ENCODE measurements around the gene CTDSPL. TPM values are rescaled to one million over a fixed set of nuclear protein-coding genes. Genes with fewer than 3 reads are reported as not detected.

The CTDSPL gene
- total and polyA plus RNA-seq, 2 of the 13 experiments (the other 11 are each of a cell fraction or from before 2014, with no cell fraction given), result 26.1 to 142 TPM

- TF ChIP-seq, protein P1, sequence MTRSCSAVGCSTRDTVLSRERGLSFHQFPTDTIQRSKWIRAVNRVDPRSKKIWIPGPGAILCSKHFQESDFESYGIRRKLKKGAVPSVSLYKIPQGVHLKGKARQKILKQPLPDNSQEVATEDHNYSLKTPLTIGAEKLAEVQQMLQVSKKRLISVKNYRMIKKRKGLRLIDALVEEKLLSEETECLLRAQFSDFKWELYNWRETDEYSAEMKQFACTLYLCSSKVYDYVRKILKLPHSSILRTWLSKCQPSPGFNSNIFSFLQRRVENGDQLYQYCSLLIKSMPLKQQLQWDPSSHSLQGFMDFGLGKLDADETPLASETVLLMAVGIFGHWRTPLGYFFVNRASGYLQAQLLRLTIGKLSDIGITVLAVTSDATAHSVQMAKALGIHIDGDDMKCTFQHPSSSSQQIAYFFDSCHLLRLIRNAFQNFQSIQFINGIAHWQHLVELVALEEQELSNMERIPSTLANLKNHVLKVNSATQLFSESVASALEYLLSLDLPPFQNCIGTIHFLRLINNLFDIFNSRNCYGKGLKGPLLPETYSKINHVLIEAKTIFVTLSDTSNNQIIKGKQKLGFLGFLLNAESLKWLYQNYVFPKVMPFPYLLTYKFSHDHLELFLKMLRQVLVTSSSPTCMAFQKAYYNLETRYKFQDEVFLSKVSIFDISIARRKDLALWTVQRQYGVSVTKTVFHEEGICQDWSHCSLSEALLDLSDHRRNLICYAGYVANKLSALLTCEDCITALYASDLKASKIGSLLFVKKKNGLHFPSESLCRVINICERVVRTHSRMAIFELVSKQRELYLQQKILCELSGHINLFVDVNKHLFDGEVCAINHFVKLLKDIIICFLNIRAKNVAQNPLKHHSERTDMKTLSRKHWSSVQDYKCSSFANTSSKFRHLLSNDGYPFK (CRISPR knock-in tag; IDR thresholded peaks at IDR 0.05; ENCODE audit: borderline replicate concordance), result no peak
- TF ChIP-seq ZBTB2 (CRISPR knock-in tag; IDR thresholded peaks at IDR 0.05; ENCODE audit: low read depth) (no peak), STAT6 (CRISPR knock-in tag; IDR thresholded peaks at IDR 0.05; ENCODE audit: borderline replicate concordance) (no peak), IKZF5 (CRISPR knock-in tag; IDR thresholded peaks at IDR 0.05) (no peak), ZBTB49 (CRISPR knock-in tag; IDR thresholded peaks at IDR 0.05; ENCODE audit: borderline replicate concordance) (no peak), DDIT3 (CRISPR knock-in tag; IDR thresholded peaks at IDR 0.05) (no peak), ZNF687 (CRISPR knock-in tag; IDR thresholded peaks at IDR 0.05) (no peak), ATF7-NPFF (CRISPR knock-in tag; IDR thresholded peaks at IDR 0.05; ENCODE audit: low read depth) (no peak), ZNF577 (CRISPR knock-in tag; IDR thresholded peaks at IDR 0.05; ENCODE audit: borderline replicate concordance, low read depth) (no peak), POGZ (CRISPR knock-in tag; IDR thresholded peaks at IDR 0.05) (no peak)
These were observed 82.7 kb downstream of the CTDSPL start (continued) for GRCh38 chr3:37944391-37944842.

Data from HepG2 (cell line).